HG03442 (cell line): ENCODE measurements around the gene BLVRA.
"Not testable (repeated sequence)": the region's sequence is repeated elsewhere in the genome, so short reads cannot be mapped to it uniquely, and the experiment has no call there.

Experiments
- ATAC-seq: cut with Tn5 transposase; IDR thresholded peaks from one replicate; pipeline ENCODE4 v1.9.1; 2021; ENCODE audit warnings: mild to moderate bottlenecking, moderate library complexity; ENCODE audit not compliant: unreplicated experiment

The BLVRA gene

DNA sequence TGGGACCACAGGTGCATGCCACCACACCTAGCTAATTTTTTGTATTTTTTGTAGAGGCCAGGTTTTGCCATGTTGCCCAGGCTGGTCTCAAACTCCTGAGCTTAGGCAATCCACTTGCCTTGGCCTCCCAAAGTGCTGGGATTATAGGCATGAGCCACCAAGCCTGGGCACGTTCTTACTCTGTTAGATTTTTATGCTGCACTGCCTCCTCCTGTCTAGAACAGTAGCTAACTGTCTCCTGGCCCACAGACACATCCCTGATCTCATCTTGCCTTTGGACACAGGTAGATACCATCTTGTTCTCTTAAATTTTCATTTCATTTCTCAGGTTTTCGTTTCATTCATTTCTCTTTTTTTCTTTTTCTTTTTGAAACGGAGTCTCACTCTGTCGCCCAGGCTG is 41.1 kb downstream of the BLVRA start:
- ATAC-seq: no peak

DNA sequence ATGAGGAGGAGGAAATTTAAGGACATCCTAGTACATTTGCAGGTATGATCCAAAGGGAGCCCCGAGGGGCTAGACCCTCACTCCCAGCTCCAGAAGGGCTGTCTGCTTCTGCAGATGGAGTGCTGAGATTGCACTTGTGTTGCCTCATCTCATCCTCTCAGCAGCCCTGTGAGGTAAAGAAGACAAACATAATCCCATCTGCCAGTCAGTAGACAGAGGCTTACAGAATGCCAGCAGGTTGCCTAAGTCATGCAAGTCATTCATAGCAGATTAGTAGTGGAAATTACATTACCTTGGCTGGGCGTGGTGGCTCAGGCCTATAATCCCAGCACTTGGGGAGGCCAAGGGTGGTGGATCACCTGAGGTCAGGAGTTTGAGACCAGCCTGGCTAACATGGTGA is 45.4 kb downstream of the BLVRA start:
- ATAC-seq: no peak

DNA sequence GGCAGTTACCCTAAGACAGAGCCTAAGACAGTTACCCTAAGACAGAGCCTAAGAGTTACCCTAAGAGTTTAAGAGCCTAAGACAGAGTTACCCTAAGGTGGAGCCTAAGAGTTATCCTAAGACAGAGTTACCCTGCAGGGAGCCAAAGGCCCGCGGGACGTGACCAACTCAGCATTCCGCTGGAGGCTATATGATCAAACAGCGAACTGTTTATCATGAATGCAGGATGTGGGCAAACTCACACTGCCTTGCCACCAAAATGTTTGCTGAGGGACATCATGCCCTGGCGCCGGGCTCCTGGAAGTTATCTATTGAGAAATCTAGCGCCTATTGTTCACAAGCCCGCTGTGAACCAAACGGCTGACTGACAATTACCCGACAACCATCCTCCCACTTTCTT is 49.9 kb downstream of the BLVRA start:
- no peak for ATAC-seq

DNA sequence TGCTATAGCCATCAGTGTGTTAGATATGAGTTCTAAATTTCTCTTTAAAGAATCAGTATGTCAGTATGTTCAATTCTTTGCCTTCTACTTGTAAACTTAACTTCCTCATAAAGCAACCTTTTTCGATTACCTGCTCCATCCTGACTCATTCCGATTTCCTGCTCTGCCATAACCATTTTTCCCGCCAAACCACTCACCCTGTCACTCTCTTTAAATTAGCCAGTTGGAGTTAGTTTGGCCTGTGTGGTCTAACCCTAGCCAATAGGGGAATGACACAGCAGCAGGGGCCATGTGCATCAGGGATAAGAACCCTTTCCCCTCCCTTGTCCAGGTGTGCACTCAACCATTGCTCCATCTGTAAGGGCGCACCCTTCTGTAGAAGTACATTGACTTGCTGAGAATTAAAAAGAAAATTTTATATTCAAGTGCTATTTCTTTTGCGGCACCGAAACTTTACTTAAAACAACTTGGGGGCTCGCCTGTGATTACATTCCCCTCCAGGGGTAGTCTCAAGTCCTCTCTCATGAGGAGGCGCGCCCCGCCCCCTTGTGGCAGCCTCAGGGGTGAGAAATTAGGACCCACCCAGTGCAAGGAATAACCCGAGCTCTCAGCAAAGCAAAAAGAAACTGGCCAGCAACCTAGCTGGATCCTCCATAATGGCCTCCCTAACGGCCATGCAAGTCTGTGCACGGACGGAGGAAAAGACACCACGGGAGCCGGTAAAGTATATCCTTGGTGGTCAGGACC is 51.9 kb downstream of the BLVRA start:
- ATAC-seq: not testable (repeated sequence)

DNA sequence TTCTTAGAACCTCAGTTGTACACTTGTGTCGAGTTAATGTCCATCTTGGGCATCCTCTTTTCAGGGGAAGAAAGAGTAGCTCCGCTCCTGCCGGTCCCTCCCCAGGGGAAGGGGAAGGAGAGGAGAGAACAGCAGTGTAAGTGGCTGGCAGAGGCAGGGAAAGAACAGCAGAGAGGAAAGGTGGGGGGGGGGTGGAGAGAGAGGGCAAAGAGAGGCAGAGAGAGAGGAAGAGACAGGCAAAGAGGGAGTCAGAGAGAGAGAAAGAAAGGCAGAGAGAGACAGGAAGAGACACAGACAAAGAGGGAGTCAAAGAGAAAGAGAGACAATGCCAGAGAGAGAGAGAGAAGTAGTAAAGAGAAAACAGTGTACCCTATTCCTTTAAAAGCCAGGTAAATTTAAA is 56.9 kb downstream of the BLVRA start:
- ATAC-seq: no peak

DNA sequence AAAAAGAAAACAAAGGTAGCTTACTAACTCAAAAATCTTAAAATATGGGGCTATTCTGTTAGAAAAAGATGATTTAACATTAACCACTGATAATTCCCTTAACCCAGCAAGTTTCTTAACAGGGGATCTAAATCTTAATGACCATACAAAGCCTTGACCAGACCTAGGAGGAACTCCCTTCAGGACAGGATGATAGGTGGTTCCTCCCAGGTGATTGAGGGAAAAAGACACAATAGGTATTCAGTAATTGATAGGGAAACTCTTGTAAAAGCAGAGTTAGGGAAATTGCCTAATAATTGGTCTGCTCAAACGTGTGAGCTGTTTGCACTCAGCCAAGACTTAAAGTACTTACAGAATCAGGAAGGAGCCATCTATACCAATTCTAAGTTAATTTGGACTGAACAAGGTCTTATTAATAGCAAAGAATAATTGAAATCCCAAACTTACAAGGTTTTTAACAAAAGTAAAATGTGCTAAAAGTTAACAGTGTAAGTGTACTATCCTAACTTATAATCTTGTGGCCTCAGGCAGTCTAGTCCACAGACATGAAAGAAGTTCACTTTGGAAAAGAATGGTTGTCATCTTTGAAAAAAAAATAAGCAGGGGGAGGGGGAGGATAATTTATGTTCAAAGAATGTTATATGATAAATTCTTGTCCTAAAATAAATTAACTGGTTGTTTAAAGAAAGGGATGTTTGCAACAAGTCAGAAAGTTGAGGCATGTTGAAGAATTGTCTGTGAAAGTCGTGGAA is 57.7 kb downstream of the BLVRA start:
- not testable (repeated sequence) for ATAC-seq

DNA sequence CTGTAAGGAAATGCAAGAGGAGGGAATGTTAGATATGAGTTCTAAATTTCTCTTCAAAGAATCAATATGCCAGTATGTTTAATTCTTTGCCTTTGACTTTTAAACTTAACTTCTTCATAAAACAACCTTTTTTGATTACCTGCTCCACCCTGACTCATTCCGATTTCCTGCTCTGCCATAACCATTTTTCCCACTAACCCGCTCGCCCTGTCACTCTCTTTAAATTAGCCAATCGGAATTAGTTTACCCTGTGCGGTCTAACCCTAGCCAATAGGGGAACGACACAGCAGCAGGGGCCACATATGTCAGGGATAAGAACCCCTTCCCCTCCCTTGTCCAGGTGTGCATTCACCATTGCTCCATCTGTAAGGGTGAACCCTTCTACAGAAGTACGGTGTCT is 64.9 kb downstream of the BLVRA start:
- ATAC-seq: not testable (repeated sequence)

DNA sequence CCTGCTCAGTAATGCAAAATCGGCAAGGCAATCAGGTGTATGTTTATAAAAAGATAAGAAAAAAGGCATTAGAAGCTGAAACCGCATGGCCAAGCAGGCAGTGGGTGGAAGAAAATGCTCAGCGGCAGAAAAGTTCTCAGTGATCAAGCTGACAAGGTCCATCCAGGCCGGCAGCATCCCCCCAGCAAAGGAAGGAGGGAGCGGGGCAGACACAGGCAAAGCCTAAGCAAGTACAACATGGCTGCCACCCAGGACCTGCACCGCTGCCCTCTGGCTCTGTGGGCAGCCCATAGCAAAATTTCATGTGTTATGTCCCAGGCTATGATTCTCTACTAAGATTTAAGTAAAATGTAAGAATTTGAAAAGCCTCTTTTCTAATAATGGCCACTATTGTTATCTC is 65.5 kb downstream of the BLVRA start:
- no peak for ATAC-seq

DNA sequence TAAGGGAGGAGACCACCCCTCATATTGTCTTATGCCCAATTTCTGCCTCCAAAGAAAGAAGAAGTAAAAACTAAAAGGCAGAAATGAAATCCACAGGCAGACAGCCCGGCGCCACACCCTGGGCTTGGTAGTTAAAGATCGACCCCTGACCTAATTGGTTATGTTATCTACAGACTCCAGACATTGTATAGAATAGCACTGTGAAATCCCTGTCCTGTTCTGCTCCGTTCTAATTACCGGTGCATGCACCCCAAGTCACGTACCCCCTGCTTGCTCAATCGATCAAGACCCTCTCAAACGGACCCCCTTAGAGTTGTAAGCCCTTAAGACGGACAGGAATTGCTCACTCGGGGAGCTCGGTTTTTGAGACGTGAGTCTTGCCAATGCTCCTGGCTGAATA is 66.0 kb downstream of the BLVRA start:
- ATAC-seq: not testable (repeated sequence)

DNA sequence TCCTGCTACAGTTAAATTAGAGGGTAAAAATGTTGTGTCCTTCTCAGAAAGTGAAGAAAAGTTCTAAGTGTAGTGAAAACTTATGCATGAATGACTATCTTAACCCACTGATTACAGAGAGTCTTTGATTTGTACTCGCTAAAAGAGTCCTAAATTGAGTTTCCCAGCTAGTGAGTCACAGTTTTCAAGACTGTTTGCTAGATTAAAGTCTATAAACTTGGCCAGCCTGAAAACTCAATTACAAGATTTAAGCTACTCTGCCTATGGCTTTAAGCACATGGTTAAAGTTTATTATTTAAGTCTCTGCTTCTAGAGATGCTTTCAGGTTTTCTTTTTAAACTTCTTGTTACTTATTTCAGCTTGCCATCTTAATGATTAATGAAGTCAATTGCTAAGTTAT is 66.5 kb downstream of the BLVRA start:
- ATAC-seq: no peak

DNA sequence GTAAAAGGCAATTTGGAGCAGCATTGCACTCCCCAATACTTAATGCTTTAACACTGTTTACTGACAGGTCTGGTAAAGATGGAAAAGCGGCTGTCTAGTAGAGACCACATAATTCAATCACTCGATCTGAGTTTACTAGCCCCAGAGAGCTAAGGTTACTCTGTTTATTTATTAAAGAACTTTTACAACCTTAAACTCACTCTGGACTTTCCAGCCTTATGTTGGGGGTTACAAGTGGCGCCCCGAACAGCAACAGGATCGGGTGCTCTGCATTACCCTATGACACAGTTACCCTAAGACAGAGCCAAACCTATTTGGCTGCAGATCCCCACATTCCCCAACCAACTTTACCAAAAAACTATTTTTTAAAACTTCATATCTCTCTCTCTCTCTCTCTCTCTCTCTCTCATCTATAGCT is 66.9 kb downstream of the BLVRA start:
- ATAC-seq: no peak

DNA sequence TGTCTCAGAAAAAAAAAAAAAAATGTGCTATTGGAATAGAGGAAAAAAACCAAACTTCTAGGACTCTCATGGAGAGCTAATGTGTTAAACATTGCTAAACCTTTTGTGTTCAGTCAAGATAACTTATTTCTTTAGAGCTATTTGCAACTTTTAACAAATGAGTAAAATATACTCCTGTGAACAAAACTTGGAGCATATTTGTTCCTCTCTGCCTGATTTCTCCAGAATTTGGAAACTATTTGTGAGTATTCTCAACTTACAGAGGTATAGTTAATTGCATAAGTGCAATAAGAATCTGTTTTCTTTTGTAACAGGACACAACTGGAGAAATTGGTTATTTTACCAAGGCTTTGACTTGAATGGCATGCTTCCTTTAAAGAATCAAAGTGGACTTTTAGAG is 72.4 kb downstream of the BLVRA start:
- not testable (repeated sequence) for ATAC-seq

DNA sequence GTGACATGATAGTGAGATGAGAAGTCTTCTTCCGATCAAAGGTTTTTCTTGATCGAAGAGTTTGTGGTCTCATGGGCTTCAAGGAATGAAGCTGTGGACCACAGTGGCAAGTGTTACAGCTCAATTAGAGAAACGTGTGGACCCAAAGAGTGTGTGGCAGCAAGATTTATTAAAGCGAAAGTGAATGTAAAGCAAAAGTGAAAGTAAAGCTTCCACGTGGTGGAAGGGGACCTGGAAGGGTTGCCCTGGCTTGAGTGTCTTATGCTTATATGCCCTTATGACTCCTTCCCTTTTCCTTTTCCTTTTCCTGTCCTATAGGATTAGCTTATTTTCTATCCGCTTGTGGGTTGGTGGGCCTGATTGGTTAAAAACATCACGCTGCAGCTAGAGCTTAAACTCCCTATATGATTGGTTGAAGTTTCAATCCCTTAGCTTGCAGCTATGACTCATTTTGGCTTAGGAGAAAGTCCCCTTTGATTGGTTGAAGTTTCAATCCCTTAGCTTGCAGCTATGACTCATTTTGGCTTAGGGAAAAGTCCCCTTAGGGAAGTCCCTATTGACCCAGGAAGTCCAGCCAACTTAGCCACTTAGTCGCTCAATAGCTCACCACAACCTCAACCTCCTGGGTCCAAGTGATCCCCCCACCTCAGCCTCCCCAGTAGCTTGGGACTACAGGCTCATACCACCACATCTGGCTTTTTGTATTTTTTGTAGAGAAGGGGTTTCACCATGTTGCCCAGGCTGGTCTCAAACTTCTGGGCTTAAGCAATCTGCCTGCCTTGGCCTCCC is 76.2 kb downstream of the BLVRA start:
- ATAC-seq: peak; percentile 48

DNA sequence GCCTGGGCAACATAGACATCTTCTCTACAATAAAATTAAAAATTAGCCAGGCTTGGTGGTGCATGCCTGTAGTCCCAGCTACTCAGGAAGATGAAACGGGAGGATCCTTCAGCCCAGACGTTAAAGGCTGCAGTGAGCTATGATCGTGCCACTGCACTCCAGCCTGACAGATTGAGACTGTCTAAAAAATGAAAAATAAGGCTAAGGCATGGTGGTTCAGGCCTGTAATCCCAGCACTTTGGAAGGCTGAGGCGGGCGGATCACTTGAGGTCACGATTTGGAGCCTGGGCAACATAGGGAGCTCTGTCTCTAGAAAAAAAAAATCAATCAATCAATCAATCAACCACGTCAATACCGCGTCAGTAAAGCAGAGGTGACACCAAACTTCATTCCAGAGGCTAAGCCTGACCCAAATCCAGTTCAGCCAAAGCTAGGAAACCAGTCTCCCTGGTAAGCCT is 79.8 kb downstream of the BLVRA start:
- no peak for ATAC-seq

DNA sequence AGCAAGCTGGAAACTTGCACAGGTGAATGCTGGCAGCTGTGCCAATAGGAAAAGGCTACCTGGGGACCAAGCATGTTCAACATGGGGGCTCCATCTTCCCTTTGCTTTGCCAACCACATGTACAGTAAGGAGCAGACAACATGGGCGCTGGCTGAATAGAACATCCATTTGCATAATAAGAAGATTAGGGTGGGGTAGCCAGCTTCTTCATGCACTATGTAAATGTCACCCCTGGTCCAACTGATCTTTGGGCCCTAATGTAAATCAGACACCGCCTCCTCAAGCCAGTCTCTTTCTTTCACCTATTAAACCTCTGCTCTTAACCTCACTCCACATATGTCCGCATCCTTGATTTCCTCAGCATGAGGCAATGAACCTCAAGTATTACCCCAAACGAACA is 84.8 kb downstream of the BLVRA start:
- no peak for ATAC-seq

DNA sequence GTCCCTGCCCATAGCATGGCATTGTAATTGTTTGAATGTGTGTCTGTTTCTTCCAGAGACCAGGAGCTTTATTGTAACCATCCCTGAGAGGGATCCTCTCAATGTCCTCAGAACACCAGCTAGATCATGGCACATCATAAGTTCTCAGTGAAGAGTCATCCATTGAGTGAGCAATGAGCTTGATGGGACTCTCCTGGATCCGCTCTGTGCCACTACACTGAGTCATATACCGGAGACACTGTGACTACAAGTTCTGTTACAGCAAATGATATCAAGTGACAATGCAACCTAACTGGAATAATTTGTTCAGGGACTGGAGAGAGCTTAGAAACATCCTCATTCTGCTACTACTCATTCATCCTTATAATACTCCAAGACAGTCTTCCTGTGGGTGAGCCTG is 85.8 kb downstream of the BLVRA start:
- no peak for ATAC-seq

DNA sequence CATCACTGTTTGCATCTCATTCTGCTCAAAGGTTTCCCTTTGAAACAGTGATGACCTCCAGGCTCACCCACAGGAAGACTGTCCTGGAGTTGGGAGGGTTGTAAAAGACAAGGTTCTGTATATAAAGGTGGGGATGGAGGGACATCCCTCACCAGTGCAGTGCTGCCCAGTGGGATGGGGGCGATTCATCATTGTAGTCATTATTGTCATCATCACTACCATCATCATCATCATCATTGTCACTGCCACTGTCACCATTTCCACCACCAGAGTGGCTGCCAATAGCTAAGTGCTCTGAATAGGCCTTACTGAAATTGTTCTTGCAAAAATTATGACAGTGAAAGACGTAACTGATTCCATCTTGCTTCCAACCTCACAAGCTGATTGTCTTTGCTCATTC is 86.2 kb downstream of the BLVRA start:
- no peak for ATAC-seq

DNA sequence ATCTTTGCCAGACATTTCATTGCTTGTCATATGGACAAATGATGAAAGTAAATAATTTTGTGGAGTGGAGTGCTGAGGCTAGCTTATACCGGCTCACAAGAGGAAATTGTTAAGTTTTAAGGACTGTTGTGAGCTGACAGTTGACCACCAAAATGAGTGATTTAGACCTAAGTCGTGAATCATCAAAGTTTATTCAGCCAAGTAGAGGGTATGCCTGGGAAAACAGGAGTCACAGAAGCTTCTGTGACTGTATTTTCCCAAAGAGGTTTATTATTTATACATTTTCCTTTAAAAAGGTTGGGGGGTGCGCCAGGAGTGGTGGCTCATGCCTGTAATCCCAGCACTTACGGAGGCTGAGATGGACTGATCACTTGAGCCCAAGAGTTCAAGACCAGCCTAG is 89.0 kb downstream of the BLVRA start:
- ATAC-seq: no peak

DNA sequence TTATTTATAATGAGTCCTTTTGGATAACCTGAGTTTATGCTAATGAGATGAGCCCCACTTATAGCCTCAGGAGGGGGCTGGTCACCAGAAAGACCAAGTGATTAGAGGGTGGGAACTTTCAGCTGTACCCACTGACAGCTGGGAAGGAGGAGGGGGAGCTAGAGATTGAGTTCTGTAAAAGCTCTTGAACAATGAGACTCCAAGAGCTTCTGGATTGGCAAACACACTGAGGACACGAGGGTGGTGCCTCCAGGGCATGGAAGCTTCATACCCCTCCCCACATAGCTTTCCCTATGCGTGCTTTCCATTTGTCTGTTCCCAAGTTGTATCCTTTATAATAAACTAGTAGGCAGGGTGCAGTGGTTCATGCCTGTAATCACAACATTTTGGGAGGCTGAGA is 90.6 kb downstream of the BLVRA start:
- ATAC-seq: no peak

DNA sequence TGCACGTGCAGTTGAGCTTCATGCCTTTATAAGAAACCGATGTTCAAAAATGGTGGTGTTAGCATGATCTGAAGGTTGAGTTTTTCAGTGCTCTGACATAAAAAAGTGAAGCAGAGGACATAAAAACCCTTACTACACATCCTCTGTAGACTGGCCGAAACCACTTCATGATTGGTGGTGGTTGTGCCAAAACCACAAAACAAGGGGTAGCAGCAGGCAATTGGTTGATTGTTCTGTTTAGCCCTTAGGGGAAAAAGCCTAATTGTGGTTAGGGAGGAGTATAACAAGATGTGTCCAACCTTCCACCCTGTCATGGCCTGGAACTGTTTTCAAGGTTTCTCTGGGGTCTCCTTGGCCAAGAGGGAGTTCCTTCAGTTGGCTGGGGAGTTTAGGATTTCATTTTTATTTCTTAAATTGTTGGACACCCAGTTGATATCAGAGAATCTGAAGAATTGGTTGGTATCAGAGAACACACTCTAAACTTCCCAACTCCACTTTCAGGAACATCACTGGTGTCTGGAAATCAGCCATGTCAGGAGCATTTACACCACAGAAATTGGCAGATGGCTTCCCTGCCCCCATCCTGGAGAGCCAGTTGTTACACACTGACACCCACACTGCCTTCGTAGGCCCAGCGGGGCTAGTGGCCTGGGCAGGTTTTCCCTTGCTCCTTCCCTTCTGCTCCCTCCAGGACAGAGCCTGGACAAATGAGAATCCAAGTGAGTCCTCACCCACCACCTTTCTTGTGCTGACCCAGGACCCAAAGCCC is 92.1 kb downstream of the BLVRA start:
- ATAC-seq: peak; percentile 59

DNA sequence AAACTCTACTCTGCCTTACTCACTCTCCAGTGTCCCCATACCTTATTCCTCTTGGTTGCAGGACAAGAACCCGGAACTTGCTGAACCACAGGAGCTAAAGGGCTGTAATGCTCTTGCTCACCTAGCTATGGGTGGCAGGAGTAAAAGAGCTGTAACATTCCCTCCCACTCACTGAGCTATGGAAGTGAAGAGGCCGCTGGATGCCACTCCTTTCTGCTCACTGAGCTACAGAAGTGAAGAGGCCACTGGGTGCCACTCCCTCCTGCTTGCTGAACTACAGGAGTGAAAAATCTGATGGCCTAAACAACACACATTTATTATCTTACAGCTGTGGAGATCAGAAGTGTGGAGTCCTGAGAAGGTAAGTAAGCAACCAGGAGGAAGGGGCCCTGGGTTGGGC is 93.3 kb downstream of the BLVRA start:
- no peak for ATAC-seq
